NCI-H460 (cell line): Measurements from ENCODE around the gene RASGRP3. TPM values are rescaled to one million over a fixed set of nuclear protein-coding genes. Genes with fewer than 3 reads are reported as not detected.
"Not testable (repeated sequence)": the region's sequence is repeated elsewhere in the genome, so short reads cannot be mapped to it uniquely, and the experiment has no call there.

Experiments
- DNase-seq: peaks from one replicate; pipeline ENCODE4 v3.0.0-alpha.2; 2016; ENCODE audit warnings: low read depth; ENCODE audit errors: extremely low read depth
- total RNA-seq: library from RNA; depleted of rRNA; stranded (reverse); fragments of >200 nt; shearing (Covaris generic); gene quantifications from 2 replicates; pipeline ENCODE4 v1.2.3, GENCODE V29; 2014

Gene RASGRP3
- total RNA-seq, 1 experiment from 2014 or later, result not detected

GRCh38 chr2:33452545-33452944 lies 23.9 kb upstream of the RASGRP3 start:
- DNase-seq, result no peak

GRCh38 chr2:33453905-33454479 lies 22.5 kb upstream of the RASGRP3 start:
- DNase-seq, result no peak

- DNase-seq, result no peak
Observed at GRCh38 chr2:33457556-33458247, 18.7 kb upstream of the RASGRP3 start.

- DNase-seq, result no peak
Observed at GRCh38 chr2:33458248-33458819, 18.1 kb upstream of the RASGRP3 start.

- DNase-seq, result no peak
Observed at GRCh38 chr2:33459745-33460144, 16.7 kb upstream of the RASGRP3 start.

GRCh38 chr2:33462512-33462911 lies 13.9 kb upstream of the RASGRP3 start:
- DNase-seq, result not testable (repeated sequence)

- no peak for DNase-seq
Observed at GRCh38 chr2:33467413-33467812, 9.0 kb upstream of the RASGRP3 start.

GRCh38 chr2:33469238-33469637 lies 7.2 kb upstream of the RASGRP3 start:
- DNase-seq, result no peak

- DNase-seq, result peak; percentile 69
Observed at GRCh38 chr2:33475224-33476130, 972 bp upstream of the RASGRP3 start.

- no peak for DNase-seq
Observed at GRCh38 chr2:33476793-33477190, 343 bp downstream of the RASGRP3 start.

GRCh38 chr2:33477473-33478468 lies 1.3 kb downstream of the RASGRP3 start:
- DNase-seq, result no peak

GRCh38 chr2:33478968-33479731 lies 2.7 kb downstream of the RASGRP3 start:
- DNase-seq, result no peak

GRCh38 chr2:33482518-33482917 lies 6.1 kb downstream of the RASGRP3 start:
- no peak for DNase-seq

GRCh38 chr2:33484042-33484621 lies 7.7 kb downstream of the RASGRP3 start:
- DNase-seq, result no peak

- no peak for DNase-seq
Observed at GRCh38 chr2:33485051-33485450, 8.6 kb downstream of the RASGRP3 start.

- DNase-seq, result no peak
Observed at GRCh38 chr2:33486544-33486943, 10.1 kb downstream of the RASGRP3 start.

GRCh38 chr2:33488178-33488690 lies 11.8 kb downstream of the RASGRP3 start:
- no peak for DNase-seq

- no peak for DNase-seq
Observed at GRCh38 chr2:33488715-33489540, 12.5 kb downstream of the RASGRP3 start.
